GM19193 (cell line): ENCODE measurements around the gene ARHGEF10L.

Experiments used
- POLR2A ChIP-seq: IDR thresholded peaks from 4 replicates; pipeline ENCODE4 v1.6.1; 2011; ENCODE audit not compliant: insufficient read depth, insufficient read length; ENCODE audit errors: extremely low read depth

Gene ARHGEF10L

GRCh38 chr1:17632541-17633184 is 93.2 kb downstream of the ARHGEF10L start:
- TF ChIP-seq POLR2A: no peak

GRCh38 chr1:17633654-17634053 is 94.2 kb downstream of the ARHGEF10L start:
- TF ChIP-seq POLR2A: no peak

DNA sequence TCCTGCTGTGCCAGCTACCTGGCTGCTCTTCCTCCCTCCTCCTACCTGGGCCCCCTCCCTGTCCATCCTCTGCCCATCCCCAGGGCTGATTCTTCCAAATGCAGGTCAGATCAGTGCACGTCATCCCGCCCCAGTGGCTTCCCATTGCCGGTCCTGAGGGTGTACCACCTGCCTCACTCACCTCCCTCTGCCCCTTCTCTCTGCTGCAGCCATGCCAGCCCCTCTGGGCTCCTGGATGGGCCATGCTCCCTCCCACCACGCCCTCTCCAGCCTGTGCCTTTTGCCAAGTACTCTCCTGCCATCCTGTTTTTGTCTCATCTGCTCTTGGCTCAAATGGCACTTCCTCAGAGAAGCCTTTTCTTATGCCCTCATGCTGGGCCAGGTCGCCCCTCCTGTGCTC is 95.8 kb downstream of the ARHGEF10L start:
- no peak for TF ChIP-seq POLR2A

DNA sequence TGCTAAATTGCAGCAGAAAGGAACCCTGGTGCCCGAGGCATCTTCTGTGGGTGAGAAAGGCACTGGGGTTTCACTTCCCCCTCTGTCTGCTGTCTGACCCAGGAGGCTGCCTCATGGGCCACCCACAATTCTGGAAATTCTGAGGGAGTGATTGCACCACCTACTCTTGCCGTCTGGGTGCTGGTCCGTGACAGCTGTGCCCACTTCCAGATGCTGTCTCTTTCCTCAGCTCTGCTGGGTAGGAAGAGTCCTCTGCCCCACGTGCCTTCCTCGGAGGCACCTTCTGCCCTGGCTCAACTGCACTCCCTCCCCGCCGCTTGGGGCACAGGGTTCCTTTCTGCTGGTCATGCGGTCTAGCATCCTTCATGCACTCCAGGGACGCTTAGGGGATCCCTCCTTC is 96.3 kb downstream of the ARHGEF10L start:
- no peak for TF ChIP-seq POLR2A

DNA sequence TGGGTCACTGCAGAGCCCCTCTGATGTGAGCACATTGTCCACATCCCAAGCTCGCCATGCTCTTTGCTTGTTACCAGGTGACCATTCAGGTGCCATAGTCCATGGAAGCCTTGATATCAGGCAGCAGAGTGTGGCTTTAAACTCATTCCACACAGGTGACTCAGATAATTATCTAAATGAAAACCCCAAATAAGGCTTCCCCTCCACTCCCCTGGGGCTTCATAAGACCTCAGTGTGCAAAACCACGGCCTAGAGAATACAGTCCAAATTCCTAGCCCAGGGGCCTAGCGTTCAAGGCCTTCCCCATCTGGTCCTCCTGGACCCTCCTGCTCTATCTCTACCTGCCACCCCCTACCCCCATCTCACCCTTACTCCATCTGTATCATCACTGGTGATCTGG is 97.1 kb downstream of the ARHGEF10L start:
- TF ChIP-seq POLR2A: no peak

GRCh38 chr1:17637055-17637454 is 97.6 kb downstream of the ARHGEF10L start:
- TF ChIP-seq POLR2A: no peak

DNA sequence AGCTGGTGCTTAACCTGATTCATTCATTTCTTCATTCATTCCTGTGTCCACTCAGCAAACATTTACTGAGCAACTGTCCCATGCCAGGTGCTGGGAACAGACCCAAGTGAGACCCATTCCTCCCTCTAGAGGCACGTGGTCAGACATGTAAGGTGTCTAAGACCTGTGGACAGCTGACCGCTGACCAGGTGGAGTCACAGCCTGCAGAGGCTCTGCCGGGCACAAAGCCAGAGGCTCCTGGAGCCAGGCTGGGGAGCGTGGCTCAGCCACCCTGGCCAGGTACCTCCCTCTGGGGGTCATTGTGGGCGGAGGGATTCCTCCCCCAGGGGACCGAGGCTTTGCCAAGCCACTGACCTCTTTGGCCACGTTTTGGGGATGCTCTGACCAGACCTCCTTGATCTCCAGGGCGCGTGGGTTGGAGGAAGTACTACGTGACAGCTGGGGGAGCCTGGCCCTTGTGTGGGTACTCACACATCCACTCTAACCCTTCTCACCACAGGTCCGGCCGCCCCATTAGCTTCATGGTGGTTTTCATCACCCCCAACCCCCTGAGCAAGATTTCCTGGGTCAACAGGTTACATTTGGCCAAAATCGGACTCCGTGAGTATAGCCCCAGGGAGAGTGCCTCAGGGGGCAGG is 100.3 kb downstream of the ARHGEF10L start:
- no peak for TF ChIP-seq POLR2A

GRCh38 chr1:17640393-17640792 is 100.9 kb downstream of the ARHGEF10L start:
- no peak for TF ChIP-seq POLR2A

- TF ChIP-seq POLR2A: no peak
Observed at GRCh38 chr1:17640975-17641374, 101.5 kb downstream of the ARHGEF10L start.

DNA sequence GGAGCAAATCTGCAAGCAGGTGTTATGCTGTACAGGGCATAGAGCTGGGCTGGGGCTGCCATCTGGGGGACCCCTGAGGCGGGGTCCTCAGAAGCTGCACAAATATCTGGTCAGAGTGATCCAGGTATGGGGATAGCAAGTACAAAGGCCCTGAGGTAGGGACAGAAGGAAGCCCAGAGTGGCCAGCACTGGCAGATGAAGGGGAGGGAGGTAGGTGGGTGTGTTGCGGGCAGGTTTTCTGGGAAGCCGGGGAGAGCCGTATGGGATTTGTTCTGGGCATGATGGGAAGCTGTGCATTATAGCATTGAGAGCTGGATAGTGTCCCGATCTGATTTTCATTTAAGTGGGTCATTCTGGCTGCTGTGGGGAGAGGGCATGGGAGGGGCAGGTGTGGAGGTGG is 102.7 kb downstream of the ARHGEF10L start:
- TF ChIP-seq POLR2A: no peak

- TF ChIP-seq POLR2A: no peak
Observed at GRCh38 chr1:17642943-17643342, 103.4 kb downstream of the ARHGEF10L start.

DNA sequence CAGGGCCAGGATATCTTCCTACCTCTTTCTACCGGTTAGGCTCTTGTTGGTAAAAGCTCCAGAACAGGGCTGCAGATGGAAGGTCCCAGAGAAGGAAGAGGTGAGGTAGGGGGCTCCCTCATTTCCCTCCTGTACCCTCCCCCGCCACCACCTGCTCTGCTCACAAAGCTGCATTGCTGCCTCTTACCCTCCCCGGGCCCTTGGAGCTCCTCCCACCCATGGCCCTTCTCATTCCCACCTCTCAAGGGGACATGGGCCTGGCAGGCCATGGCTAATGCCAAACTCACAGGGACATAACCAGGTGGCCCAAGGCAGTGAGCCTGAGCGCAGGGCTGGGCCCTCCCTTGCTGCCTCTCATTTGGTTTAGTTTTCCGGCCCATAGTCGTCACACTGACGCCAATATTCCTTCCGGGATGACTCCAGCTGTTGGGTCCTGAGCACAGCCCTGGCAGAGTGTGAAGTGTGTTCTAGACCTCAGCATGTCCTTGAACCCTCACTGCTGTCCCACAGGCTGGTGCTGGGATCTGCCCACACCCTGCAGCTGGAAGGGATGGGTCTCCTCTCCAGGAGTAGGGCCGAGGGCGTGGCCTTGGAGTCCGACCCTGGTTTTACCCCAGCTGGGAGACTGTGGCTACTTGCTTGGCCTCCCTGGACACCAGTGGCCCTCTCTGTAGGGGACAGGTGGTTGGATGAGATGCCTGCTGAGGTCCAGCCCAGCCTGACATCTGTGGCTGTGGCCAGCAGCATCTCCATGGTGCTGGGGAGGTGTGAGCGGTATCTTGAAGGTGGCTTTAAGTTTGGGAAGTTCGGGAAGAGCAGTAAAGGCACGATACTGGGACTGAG is 104.6 kb downstream of the ARHGEF10L start:
- TF ChIP-seq POLR2A: no peak

DNA sequence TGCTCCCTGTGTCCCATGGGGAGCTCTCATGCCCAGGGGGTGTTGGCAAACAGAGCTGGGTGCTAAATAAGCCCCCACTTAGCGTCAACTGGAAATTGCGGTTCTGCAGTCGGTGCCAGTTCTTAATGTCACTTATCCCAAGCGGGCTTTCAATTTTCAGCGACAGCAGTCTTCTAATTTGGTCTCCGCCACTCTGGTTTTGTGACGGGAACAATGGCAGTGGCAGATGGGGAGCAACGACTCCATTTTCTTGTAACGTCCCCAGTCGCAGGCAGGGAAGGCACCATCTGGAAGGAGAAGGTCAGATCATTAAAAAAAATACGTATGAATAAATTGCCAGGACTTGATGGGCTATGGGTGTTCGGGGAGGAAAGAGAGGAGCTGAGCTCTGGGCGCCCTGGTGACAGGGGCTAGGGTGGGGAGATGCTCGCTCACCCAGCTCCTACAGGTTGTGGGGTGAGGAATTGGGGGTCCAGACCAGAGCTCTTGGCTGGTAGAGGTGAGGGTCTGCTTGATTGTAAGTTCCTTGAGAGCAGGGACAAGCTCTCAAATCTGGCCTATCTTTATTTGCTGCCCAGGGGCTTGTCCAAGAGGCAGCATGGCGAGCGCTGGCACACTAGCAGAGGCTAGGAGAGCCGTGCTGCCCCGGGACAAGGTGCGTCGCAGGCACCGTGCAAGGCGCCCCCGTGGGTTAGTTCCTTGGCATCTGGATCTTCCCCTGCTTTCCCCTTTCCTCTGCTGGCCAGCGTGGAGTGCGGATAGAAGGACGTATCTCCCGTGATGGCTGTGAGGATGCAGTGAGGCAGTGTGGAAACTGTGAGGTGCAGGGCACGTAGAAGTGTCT is 105.8 kb downstream of the ARHGEF10L start:
- TF ChIP-seq POLR2A: no peak

DNA sequence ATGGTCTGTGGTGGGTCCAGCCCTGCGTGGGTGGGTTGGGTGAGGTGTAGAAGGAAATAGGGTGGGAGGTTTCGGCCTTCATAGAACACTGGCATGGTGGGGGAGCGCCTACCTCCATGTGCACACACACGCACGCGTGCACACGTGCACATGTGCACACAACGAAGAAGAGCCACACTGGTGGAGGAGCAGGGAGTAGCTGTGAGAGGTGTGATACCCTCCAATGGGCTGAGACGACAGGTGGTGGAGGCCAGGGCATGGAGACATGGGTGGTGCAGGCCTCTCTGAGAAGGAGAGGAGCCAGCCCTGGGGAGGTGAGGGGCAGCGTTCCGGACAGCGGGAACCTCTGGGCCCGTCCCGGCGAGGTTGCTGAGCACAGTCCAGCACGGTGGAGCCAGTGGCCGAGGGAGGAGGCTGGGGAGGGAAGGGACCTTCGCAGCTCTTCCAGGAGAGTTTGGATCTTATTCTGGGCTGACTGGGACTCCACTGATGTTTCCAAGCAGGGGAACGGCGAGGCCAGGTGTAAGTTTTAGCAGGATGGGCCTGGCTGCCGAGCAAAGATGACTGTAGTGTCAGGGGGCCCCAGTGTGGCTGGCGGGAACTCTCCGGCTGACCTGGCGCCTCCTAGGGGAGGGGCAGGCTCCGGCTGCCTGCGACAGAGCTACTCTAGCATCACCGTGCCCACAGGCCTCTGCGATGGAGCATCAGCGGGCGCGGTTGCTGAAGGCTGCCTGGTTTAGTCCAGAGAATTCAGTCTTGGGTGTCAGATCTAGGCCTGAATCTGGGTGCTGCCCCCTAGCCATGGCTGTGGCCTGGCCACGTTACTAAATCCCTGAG is 107.2 kb downstream of the ARHGEF10L start:
- TF ChIP-seq POLR2A: no peak
